ENCODE results near the gene FAM193B.

Gene FAM193B

GRCh38 chr5:177483042-177483441 lies 71.3 kb downstream of the FAM193B start:
- no peak for DNase-seq

DNA sequence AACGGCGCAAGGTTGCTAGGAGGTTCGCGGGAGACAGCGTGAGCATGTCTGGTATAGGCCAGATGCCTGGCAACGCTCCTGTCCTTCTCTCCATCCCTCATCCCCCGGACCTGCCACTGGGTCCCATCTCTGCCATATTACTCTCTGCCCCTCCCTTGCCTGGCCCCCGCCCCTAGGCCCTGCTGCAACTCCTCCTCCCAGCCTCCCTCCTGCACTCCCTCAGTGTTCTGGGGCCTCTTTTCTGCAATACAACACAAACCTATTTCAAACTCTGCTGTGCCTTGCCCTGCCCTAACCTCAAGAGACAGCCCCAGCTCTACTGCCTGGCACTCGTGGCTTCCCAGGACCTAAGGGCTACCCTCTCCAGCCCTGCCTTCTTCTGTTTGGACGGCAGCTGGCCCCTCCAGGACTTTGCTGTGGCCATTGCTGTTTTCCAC lies 72.0 kb downstream of the FAM193B start:
- no peak for DNase-seq

GRCh38 chr5:177479774-177480173 lies 74.6 kb downstream of the FAM193B start:
- no peak for DNase-seq

- DNase-seq, result peak in 2 of 6 experiments; percentile 42 to 43
These were observed 75.4 kb downstream of the FAM193B start for GRCh38 chr5:177478711-177479646.

DNA sequence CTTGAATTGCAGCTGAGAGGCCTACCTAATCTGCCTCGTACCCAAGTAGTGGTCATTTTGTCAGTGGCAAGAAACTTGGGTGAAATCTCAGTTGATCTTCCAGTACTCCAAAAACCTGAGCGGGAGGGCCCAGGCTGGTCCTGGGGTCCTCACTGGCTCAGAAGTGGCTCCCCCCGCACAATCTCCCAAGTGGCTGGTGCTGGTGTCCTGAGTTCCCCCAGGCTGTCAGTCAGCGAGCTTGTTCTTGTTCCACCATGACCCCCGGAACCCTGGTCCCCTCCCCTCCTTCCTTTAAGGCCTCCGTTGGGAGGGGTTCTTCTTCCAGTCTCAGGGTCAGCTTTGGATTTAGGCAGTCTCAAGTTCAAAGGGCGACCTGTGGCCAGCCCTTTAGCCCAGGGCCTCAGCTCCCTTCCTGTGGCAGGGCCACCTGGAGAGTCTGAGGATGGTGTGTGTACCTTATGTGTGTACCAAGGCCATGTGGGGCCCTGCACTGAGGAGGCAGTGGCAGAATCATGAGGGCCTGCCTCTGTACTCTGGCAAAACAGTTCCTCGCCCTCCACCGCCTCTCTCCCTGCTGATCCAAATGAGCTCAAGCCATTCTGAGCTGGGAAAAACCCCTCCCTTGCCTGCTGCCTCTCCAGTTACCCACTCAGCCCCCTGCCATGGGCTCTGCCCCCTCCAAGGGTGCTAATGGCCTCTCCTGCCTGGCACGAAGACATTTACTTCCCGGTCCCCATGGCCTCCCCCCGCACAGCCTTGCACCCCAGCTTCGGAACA lies 76.5 kb downstream of the FAM193B start:
- no peak for DNase-seq

- DNase-seq, result no peak
These were observed 77.7 kb downstream of the FAM193B start for GRCh38 chr5:177476531-177477233.

DNA sequence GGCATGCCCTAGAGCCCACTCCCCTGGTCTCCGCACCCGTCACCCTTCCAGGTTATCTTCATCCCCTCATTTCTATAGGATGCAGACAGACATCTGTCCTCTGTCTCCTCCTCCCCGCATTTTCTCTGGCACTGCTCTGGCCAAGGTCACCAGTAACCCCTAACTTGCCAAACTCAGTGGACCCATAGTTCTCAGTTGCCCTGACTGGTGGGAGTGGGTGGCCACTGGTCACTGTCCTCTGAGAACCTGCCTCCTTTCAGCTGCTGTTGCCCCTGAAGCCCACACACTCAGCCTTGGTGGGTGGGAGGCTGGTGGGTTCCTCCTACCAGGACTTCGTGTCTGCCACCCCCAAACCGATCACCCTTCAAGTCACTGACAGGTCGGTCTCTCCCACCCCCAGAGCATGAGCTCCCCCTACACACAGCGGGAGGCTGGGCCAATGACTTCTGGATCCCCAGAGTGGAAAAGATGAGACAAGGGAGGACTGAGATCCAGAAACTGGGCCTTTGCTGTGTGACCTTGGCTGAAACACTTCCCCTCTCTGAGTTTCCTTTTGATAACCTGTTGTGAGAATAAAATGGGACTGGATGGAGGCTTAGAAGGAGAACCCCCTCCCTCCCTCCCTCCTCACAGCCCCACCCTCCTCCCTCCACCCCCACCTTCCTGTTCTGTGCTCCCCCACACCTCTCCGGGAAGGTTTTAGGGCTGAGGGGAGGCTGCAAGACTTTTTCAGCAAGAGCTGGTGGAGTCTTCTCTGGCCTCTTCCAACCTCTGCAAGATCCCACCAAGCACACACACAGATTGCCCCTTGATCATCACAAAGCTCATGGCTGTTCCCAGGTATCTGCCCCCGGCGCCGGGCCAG lies 78.6 kb downstream of the FAM193B start:
- DNase-seq, result no peak

- DNase-seq, result no peak
These were observed 79.4 kb downstream of the FAM193B start for GRCh38 chr5:177474846-177475562.

DNA sequence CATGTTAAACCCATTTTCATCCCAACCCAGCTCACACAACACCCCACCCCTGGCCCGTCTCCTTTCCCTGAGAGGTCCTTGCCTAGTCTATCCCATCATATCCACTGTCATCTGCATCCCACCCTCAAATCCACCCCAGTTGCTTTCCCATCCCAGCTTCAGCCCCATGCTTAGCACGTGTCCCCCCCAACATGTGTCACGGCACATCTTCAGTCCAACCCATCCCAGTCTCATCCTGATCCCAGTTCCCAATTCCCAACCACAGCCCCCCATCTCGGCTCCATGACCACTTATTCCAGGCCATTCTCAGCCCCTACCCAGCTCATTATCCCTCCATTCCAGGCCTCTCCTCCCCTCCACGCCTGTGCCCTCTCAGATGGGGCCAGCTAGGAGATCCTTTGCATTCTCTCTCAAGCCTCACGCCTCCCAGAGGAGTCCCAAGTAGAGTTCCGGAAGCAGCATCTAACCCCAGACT lies 80.3 kb downstream of the FAM193B start:
- no peak for DNase-seq

- peak in 1 of 6 experiments; percentile 19 for DNase-seq
These were observed 80.8 kb downstream of the FAM193B start, which contains the start of gene DBN1 for GRCh38 chr5:177473443-177474001. DBN1 (minus strand) TSS chr5:177473634; CDS start chr5:177473521, 113 bp downstream.

GRCh38 chr5:177472460-177473442 lies 81.6 kb downstream of the FAM193B start:
- DNase-seq, result peak in 3 of 6 experiments; percentile 19 to 40 (median 36)

DNA sequence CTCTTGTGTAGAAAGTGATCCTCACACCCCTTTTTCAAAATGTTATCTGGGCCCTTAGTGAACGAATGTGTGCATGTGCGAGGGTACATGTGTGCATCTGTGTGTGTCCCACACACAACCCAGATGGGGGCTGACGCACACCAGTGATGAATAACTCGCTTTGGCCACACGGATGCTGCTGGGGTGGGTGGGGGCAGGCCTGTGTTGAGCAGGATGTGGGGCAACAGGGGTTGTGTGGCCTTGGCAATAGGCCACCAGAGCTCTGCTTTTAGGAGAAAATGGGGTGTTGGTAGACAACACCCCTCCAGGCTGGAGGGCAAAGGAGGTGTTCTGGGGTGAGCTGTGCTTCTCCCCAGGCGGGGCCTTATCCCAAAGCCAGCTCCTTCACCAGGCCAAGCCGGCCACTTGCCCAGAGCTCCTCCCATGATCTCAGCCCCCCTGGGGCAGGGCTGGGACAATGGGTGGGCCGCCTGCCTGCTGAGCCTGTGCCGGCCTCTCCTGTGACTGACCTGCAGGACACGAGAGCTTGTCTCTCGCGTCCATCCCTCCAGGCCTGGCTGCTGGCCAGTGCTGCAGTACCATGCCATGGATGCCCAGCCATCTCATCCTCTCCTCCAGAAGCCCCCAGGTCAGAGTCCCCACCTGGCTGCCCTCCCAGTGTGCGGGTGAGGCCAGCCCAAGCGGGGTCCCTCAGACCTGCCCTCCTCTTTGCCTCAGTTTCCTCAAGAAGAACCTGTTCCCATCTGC lies 82.6 kb downstream of the FAM193B start:
- no peak for DNase-seq

DNA sequence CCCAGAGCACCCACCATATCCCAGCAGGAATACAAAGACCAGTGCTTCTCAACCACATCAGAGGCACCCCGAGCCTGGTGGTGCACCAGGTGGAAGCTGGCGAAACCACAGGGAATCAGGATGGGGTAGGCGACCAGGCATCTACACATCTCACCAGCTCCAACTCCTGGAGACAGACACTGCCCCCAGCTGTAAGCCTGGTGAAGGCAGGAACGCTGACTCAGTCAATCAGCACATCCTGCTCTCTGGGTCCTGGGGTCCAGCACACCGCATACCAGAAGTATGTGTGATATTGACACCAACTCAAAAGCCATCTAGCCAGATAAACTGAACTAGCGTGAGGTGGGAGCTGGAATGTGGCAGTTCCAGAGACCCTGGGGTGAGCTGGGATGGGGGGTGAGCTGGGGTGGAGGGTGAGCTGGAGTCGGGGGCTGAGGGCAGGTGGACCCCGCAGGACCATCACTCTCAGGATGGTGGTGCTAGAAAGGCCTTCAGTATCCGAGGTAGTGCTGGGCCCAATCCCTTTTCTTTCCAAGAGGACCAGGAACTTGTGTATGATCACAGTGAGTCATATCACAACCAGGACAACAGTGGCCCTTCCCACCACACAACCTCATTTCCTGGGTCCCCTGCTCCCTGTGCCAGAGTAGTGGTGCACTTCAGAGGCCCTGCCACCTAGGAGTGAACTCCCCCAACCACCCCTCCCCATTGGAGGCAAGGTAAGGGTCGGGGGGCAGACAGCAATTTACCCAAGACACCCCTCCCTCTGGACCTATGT lies 83.4 kb downstream of the FAM193B start:
- no peak for DNase-seq

Data from stimulated activated naive CD4-positive, alpha-beta T cell (primary cell).